HepG2 (cell line): Measurements from ENCODE around the gene MIA3. TPM values are rescaled to one million over a fixed set of nuclear protein-coding genes. Genes with fewer than 3 reads are reported as not detected.
"Not testable (repeated sequence)": the region's sequence is repeated elsewhere in the genome, so short reads cannot be mapped to it uniquely, and the experiment has no call there.

Experiments
- ATAC-seq: fragments of 200-7000 bp; cut with Tn5 transposase; 3 replicates; pipeline ENCODE4 v1.9.1; 2020; ENCODE audit warnings: mild to moderate bottlenecking, moderate library complexity
- BruUV-seq: library from RNA; stranded (reverse); fragments of 400-500 nt; replicated peaks from 2 replicates; lab custom pipeline; 2021; lab: Mats Ljungman, UMichigan
- CTCF ChIA-PET: fragments of 300-600 bp; formaldehyde crosslinking; extraction: SDS; loops from one replicate; lab custom pipeline; 2021; ENCODE audit warnings: low total read pairs, inconsistent platforms, low intra/inter-chr PET ratio; lab: Yijun Ruan, JAX
- POLR2A ChIA-PET: fragments of 350-600 bp; sonication (Branson Sonifier 250); formaldehyde crosslinking; loops from one replicate; lab custom pipeline; 2020; ENCODE audit warnings: antibody characterized with exemption, inconsistent platforms; lab: Yijun Ruan, JAX
- DNase-seq: peaks from one replicate; pipeline ENCODE4 v3.0.0-alpha.2; 2015; ENCODE audit warnings: low spot score
- FAIRE-seq: peaks from 3 replicates; lab custom pipeline; 2011; peaks lifted over from hg19 to GRCh38; lab: Jason Lieb, UNC
- H2AFZ ChIP-seq: one replicate; pipeline ENCODE4 v1.6.1; 2011; ENCODE audit warnings: low read length, inconsistent platforms
- H3K27ac ChIP-seq: fragments of 300-600 bp; 3 replicates; pipeline ENCODE4 v1.8.0; 2011; ENCODE audit warnings: mixed run types, mild to moderate bottlenecking, mixed read lengths, low read length, inconsistent platforms; ENCODE audit not compliant: insufficient read depth; ENCODE audit errors: extremely low read length
- H3K27me3 ChIP-seq, 2 experiments: fragments of 200-600 bp in 1 of 2; 2 replicates in 1 of 2; 3 replicates in 1 of 2; pipeline versions ENCODE4 v1.6.0 to v1.8.0; 2011; ENCODE audit warnings: low read length in 2 of 2, mild to moderate bottlenecking in 2 of 2, moderate library complexity in 2 of 2, inconsistent platforms in 1 of 2; ENCODE audit not compliant: insufficient read depth in 2 of 2, control insufficient read depth in 1 of 2
- H3K36me3 ChIP-seq, 2 experiments: fragments of 200-600 bp in 1 of 2; replicated peaks in 1 of 2; 2 replicates in 1 of 2; 3 replicates in 1 of 2; pipeline versions ENCODE4 v1.5.1 to v1.8.0; 2011; ENCODE audit warnings: low read length in 2 of 2, inconsistent platforms in 1 of 2; ENCODE audit not compliant: insufficient read depth in 2 of 2, control insufficient read depth in 1 of 2
- H3K4me1 ChIP-seq: 2 replicates; pipeline ENCODE4 v1.5.1; 2012; ENCODE audit warnings: low read length, inconsistent platforms; ENCODE audit not compliant: insufficient read depth
- H3K4me2 ChIP-seq: 2 replicates; pipeline ENCODE4 v1.6.0; 2011; ENCODE audit warnings: low read depth, low read length, inconsistent platforms
- H3K4me3 ChIP-seq, 3 experiments: fragments of 200-600 bp in 1 of 3; sonication (generic), shearing (Covaris generic) in 1 of 3; replicated peaks in 1 of 3; 2 replicates each; pipeline ENCODE4 v1.5.1; 2011 to 2016; ENCODE audit warnings: low read length in 3 of 3, inconsistent platforms in 2 of 3, low read depth in 2 of 3, mild to moderate bottlenecking in 2 of 3, control low read depth in 1 of 3, mixed read lengths in 1 of 3; ENCODE audit not compliant: insufficient read depth in 1 of 3
- H3K79me2 ChIP-seq: one replicate; pipeline ENCODE4 v1.6.1; 2011; ENCODE audit warnings: low read length, inconsistent platforms; ENCODE audit not compliant: insufficient read depth
- H3K9ac ChIP-seq: 2 replicates; pipeline ENCODE4 v1.6.0; 2011; ENCODE audit warnings: mild to moderate bottlenecking, low read depth, low read length, inconsistent platforms; ENCODE audit not compliant: insufficient read depth
- H3K9me3 ChIP-seq: 2 replicates; pipeline ENCODE4 v1.5.1; 2012; ENCODE audit warnings: mild to moderate bottlenecking, low read length
- H4K20me1 ChIP-seq: 2 replicates; pipeline ENCODE4 v1.6.0; 2011; ENCODE audit warnings: inconsistent platforms, mild to moderate bottlenecking, low read length, moderate library complexity; ENCODE audit not compliant: insufficient read depth
- HNRNPLL ChIP-seq: fragments of 200-400 bp; formaldehyde crosslinking; IDR thresholded peaks from 2 replicates; pipeline ENCODE4 v1.6.1; 2017; ENCODE audit warnings: mild to moderate bottlenecking, low read depth, low read length; ENCODE audit not compliant: poor library complexity, severe bottlenecking
- NR1H2 ChIP-seq: sonication (generic); formaldehyde crosslinking; IDR thresholded peaks from 2 replicates; pipeline ENCODE4 v1.8.1; 2022; ENCODE audit warnings: low read depth, missing genetic modification reagents, borderline replicate concordance
- POGZ ChIP-seq: sonication (generic); formaldehyde crosslinking; IDR thresholded peaks from 2 replicates; pipeline ENCODE4 v1.4.0; 2020; ENCODE audit warnings: mild to moderate bottlenecking, missing genetic modification reagents
- SRSF4 ChIP-seq: fragments of 200-400 bp; formaldehyde crosslinking; IDR thresholded peaks from one replicate; pipeline ENCODE4 v1.6.1; 2018; ENCODE audit warnings: mild to moderate bottlenecking, low read depth, low read length, moderate library complexity; ENCODE audit not compliant: poor library complexity, severe bottlenecking
- ZNF367 ChIP-seq: sonication (generic); formaldehyde crosslinking; IDR thresholded peaks from 2 replicates; pipeline ENCODE4 v1.4.0; 2020; ENCODE audit warnings: missing genetic modification reagents, borderline replicate concordance
- ZNF44 ChIP-seq: sonication (generic); formaldehyde crosslinking; IDR thresholded peaks from 2 replicates; pipeline ENCODE4 v1.5.1; 2020; ENCODE audit warnings: mild to moderate bottlenecking, missing genetic modification reagents
- WGBS: methylation state at CpG from one replicate; pipeline ENCODE4 v1.1.6; 2017; ENCODE audit warnings: low lambda C conversion rate; 5-methylcytosine and 5-hydroxymethylcytosine counted together
- in situ Hi-C: cut with HindIII; loops from 2 replicates; pipeline ENCODE4 v1.10.0; 2017; ENCODE audit warnings: low pct_unique_long_range_greater_than_20kb; ENCODE audit not compliant: extremely low pct_ligation_motif_present
- intact Hi-C: fragments of 100-400 bp; cut with micrococcal nuclease; formaldehyde crosslinking; loops from one replicate; pipeline ENCODE4 v1.10.0; 2022; ENCODE audit not compliant: unreplicated experiment
- polyA plus RNA-seq, 8 experiments: library from polyadenylated mRNA; depleted of rRNA in 3 of 8; stranded (reverse) in 7 of 8; unstranded in 1 of 8; fragments of >200 nt; fragmentation: Illumina TruSeq in 4 of 8; extraction: Trizol in 4 of 8; gene quantifications; 2 replicates each; pipeline versions ENCODE4 v1.2.1 to v1.2.3, GENCODE V29; 2011 to 2016; ENCODE audit warnings: low read depth in 4 of 8, missing spikeins in 1 of 8, mixed read lengths in 1 of 8; ENCODE audit not compliant: insufficient read depth in 1 of 8
- total RNA-seq, 5 experiments: library from RNA; depleted of rRNA; stranded (reverse); fragments of >200 nt; fragmentation: Illumina TruSeq; extraction: Trizol; gene quantifications; 2 replicates each; pipeline ENCODE4 v1.2.3, GENCODE V29; 2016; ENCODE audit warnings: low read depth in 1 of 5
- TF ChIP-seq, protein P1 (sequence below): IDR thresholded peaks from 2 replicates; pipeline ENCODE4 v1.6.1; 2016; ENCODE audit warnings: control low read depth

Gene MIA3
- total and polyA plus RNA-seq, 2 of the 13 experiments (the other 11 are each of a cell fraction or from before 2014, with no cell fraction given): 45.6 to 48.7 TPM

DNA sequence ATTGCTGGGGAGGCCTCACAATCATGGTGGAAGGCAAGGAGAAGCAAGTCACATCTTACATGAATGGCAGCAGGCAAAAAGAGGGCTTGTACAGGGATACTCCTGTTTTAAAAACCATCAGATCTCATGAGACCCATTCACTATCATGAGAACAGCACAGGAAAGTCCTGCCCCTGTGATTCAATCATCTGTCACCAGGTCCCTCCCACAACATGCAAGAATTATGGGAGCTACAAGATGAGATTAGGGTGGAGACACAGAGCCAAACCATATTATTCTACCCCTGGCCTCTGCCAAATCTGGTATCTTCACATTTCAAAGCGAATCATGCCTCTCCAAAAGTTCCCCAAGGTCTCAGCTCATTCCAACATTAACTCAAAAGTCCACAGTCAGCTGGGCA lies 11.1 kb upstream of the MIA3 start (continued):
- TF ChIP-seq POGZ (CRISPR knock-in tag): no peak

DNA sequence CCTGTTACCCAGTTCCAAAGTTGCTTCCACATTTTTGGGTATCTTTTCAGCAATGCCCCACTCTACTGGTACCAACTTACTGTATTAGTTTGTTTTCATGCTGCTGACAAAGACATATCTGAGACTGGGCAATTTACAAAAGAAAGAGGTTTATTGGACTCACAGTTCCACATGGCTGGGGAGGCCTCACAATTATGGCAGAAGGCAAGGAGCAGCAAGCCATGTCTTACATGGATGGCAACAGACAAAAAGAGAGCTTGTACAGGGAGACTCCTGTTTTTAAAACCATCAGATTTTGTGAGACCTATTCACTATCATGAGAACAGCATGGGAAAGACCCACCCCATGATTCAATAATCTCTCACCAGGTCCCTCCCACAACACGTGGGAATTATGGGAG lies 8.8 kb upstream of the MIA3 start:
- POLR2A ChIA-PET, intact Hi-C loops, H3K27me3 ChIP-seq, H4K20me1 ChIP-seq, H3K9me3 ChIP-seq, FAIRE-seq, H2AFZ ChIP-seq, H3K4me2 ChIP-seq, in situ Hi-C loops, ATAC-seq, H3K9ac ChIP-seq, H3K4me1 ChIP-seq, CTCF ChIA-PET, H3K27ac ChIP-seq, H3K79me2 ChIP-seq, DNase-seq, H3K36me3 ChIP-seq, H3K4me3 ChIP-seq, BruUV-seq: not testable (repeated sequence)
- 0% methylated on average over 1 of the region's 1 CpG for WGBS

DNA sequence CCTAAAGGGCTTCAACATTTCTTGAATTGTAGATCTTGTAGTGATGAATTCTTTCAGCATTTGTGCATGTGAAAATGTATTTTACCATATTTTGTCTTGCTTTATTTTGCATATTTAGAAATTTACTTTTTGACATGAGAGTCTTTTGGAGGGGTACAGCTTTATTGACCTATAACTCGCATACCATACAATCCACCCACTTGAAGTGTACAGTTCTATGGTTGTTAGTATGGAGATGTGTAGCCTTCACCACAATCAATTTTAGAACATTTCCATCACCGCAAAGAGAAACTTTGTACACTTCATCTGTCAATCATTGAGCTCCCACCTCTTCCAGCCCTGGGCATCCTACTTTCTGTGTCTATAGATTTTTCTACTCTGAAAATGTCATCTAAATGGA lies 7.2 kb upstream of the MIA3 start:
- no TSS peak for BruUV-seq
- H3K27ac ChIP-seq: no peak overlapping the region
- H3K9me3 ChIP-seq: no peaks in the 10 kb centered on the region
- no peak overlapping the region for H3K4me2 ChIP-seq
- no peak overlapping the region for H3K4me3 ChIP-seq
- H4K20me1 ChIP-seq: no peaks in the 10 kb centered on the region
- ChIA-PET POLR2A (no interaction called here), CTCF (no interaction called here)
- no peak overlapping the region for H3K9ac ChIP-seq
- H3K4me1 ChIP-seq: peaks cover 6% of the 10 kb centered on the region; the same call in 1 of the 2 replicates
- no peak overlapping the region for H2AFZ ChIP-seq
- intact Hi-C loops (no loop called here), in situ Hi-C loops (no loop called here)
- 46% methylated on average over 2 of the region's 2 CpGs for WGBS
- H3K36me3 ChIP-seq: no peaks in the 10 kb centered on the region
- no peak for FAIRE-seq
- DNase-seq: no peak
- no peak for ATAC-seq
- no peaks in the 10 kb centered on the region for H3K79me2 ChIP-seq
- no peaks in the 10 kb centered on the region; a peak in 1 of 5 replicates for H3K27me3 ChIP-seq
- TF ChIP-seq NR1H2 (CRISPR knock-in tag) (no peak), ZNF367 (CRISPR knock-in tag) (no peak), SRSF4 (no peak), ZNF44 (CRISPR knock-in tag) (no peak), HNRNPLL (no peak)
- TF ChIP-seq, protein P1, sequence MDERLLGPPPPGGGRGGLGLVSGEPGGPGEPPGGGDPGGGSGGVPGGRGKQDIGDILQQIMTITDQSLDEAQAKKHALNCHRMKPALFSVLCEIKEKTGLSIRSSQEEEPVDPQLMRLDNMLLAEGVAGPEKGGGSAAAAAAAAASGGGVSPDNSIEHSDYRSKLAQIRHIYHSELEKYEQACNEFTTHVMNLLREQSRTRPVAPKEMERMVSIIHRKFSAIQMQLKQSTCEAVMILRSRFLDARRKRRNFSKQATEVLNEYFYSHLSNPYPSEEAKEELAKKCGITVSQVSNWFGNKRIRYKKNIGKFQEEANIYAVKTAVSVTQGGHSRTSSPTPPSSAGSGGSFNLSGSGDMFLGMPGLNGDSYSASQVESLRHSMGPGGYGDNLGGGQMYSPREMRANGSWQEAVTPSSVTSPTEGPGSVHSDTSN: no peak
